NCI-H748 treated with DMSO at 0.1 percent for 48 hours (cell line): ENCODE measurements around the gene RRH.
"Not testable (repeated sequence)": the region's sequence is repeated elsewhere in the genome, so short reads cannot be mapped to it uniquely, and the experiment has no call there.

Source experiments
- DNase-seq: peaks from one replicate; lab custom pipeline; 2025; lab: John Stamatoyannopoulos, UW

Gene RRH

GRCh38 chr4:109846395-109847098 is 18.8 kb downstream of the RRH start:
- DNase-seq, result no peak

- no peak for DNase-seq
Measured at GRCh38 chr4:109847896-109848442, 20.2 kb downstream of the RRH start, which contains the start of gene LRIT3. TSS of gene LRIT3 (plus strand) at chr4:109848107. CDS start at chr4:109848202, 95 bp downstream.

- no peak for DNase-seq
Measured at GRCh38 chr4:109848501-109848900, 20.7 kb downstream of the RRH start.

- DNase-seq, result no peak
Measured at GRCh38 chr4:109850601-109851000, 22.8 kb downstream of the RRH start.

- DNase-seq, result not testable (repeated sequence)
Measured at GRCh38 chr4:109859426-109860300, 31.9 kb downstream of the RRH start.

DNA sequence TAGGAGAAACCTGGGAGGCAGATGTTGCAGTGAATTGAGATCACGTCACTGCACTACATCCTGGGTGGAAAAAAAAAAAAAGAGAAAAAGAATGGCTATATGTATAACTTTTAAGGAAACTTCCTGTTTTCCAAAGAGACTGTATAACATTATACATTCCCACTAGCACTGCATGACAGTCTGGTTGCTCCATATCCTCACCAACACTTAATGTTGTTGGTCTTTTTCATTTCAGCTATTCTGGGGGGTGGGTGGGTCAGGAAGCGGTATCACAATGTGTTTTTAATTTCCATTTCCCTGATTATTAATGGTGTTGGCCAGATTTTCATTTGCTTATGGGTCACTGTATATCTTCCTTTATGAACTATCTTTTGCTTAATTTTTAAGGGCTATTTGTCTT is 33.5 kb downstream of the RRH start:
- DNase-seq, result no peak

GRCh38 chr4:109861916-109862511 is 34.2 kb downstream of the RRH start:
- no peak for DNase-seq

DNA sequence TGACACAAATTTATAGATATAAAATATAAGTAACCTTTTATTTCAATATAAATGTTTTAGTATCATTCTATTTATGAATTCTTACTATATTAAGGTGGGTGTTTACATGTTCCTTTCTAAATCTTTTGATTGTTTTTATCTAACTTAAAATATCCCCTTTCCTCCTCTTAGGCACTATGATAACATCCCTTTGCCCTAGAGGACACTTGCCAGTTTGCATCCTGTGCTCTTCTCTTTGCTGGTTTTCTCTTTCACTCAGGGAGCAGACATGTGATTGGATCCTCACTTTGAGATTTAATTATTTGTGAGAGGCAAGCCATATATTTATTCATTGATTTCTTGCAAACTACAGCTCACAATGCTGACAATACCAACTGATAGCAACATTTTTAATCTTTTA is 36.4 kb downstream of the RRH start:
- no peak for DNase-seq

DNA sequence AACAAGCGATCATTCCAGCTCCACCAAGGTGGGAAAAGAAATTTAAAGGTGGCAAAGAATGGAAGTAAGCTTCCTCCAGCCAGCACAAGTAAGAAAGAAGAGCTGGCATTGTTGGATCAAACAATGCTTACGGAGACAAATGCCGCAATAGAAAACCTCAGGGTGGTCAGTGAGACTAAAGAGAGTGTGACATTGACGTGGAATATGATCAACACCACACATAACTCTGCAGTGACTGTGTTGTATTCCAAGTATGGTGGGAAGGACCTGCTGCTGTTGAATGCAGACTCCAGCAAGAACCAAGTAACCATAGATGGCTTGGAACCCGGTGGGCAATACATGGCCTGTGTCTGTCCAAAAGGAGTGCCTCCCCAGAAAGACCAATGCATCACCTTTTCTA is 42.3 kb downstream of the RRH start:
- no peak for DNase-seq

DNA sequence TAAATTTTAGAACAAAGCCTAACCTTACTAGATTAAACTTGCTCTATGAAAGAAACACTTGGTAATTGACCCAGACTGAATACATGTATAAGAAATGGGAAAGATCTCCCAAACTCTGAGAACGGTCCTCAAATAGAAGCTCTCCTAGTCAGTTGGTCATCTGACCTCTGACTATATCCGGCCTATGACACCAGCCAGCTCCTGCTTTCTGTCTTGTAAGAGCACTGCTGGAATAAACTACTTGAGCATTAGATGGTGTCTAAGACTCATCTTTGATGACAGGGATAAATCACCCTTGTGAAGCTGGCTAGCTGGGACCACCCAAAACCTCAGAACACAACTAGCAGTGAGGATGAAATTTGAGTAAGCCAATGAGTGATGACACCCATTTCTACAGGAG is 44.3 kb downstream of the RRH start:
- no peak for DNase-seq

DNA sequence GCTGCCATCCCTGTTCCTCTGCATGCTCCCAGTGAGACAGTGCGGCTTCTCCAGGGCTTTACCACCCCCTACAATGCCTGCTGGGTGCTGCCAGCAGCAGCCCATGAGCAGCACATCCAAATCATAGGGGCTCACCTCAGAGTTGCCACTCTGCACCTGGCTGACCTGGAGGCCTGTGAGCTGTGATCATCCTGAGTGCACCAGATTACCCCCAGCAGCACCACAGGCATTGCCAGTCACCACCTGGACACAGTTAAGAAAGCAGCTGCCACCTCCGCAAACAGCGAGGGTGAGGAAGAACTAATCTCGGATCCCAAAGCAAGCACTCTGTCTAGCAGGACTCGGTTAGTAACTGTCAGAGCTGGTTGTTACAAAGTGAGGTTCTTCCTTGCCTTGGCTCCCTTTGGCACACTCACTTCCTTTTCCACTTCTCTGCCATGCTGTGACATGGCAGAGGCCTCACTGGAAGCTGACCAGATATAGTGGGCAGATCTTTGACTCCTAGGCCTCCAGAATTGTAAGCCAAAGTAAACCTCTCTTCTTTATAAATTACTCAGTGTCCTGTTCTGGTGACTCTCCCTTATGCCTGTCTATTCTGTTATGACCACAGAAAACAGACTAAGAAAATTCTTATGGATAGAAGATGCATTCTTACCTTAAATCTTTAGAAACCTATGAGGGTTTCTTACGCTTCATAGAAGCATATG is 45.3 kb downstream of the RRH start:
- DNase-seq, result no peak

GRCh38 chr4:109873791-109874514 is 46.2 kb downstream of the RRH start:
- DNase-seq, result no peak

- DNase-seq, result no peak
Measured at GRCh38 chr4:109875106-109875505, 47.3 kb downstream of the RRH start.

DNA sequence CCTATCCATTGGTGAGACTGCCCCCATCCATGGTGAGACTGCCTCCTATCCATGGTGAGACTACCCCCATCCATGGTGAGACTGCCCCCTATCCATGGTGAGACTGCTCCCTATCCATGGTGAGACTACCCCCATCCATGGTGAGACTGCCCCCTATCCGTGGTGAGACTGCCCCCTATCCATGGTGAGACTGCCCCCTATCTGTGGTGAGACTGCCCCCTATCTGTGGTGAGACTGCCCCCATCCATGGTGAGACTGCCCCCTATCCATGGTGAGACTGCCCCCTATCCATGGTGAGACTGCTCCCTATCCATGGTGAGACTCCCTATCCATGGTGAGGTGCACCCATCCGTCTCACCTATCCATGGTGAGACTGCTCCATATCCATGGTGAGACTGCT is 47.8 kb downstream of the RRH start:
- not testable (repeated sequence) for DNase-seq

DNA sequence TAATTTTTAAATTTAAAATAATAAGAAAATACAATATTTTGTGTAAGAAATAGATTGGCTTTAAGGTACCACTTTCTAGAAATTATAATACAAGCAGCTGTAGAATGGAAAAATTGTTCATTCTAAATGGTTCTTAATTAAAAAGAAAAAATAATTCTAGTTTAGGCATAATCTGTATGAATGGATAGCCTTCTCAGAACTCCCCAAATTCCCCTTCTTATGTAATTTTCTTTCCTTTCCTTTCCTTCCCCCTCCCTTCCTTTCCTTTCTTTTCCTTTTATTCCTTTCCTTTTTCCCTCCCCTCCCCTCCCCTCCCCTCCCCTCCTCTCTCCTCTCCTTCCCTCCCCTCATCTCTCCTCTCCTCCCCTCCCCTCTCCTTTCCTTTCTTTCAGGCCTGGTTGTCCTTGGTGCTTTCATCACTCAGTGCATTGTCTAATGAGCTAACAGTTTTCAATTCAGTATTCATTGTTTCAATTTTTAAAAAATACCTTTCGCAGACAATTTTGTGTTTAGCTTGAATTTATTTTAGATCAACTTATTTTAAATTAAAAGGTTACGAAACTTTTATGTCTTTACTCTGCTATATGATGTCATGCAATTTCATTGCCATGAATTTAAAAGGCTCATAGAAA is 49.0 kb downstream of the RRH start:
- no peak for DNase-seq

- DNase-seq, result no peak
Measured at GRCh38 chr4:109877400-109877799, 49.6 kb downstream of the RRH start.

- no peak for DNase-seq
Measured at GRCh38 chr4:109878355-109878754, 50.6 kb downstream of the RRH start.

GRCh38 chr4:109879081-109879480 is 51.3 kb downstream of the RRH start:
- DNase-seq, result no peak

DNA sequence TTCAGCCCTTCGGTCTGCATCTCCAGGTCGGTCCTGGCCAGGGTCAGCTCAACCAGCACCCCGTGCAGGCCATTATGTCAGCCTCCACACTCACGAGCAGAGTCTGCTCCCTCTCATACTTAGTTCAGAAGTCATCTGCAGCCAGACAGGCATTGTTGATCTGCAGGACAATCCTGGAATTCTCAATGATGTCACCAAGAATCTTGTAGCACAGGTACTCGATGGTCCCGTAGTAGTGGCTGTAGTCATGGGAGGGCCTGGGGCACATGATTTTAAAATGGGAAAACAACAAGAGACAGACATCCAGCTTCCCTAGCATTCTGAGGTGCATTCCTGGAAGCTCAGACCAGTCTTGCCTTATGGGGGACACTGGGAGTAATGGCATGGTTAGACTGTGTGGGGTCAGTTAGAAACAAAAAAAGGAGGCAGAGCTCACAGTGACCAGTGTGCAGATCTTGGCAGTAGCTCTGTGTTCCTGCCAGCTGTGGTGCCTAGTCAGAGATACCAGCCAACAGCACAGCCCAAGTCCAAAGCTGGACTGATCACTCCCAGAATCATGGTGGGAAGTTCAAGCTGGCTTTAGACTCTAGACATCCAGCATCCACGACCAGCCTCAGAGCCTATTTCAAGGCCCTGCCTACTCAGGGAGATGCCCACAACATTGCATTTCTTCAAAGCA is 52.0 kb downstream of the RRH start:
- DNase-seq, result no peak

DNA sequence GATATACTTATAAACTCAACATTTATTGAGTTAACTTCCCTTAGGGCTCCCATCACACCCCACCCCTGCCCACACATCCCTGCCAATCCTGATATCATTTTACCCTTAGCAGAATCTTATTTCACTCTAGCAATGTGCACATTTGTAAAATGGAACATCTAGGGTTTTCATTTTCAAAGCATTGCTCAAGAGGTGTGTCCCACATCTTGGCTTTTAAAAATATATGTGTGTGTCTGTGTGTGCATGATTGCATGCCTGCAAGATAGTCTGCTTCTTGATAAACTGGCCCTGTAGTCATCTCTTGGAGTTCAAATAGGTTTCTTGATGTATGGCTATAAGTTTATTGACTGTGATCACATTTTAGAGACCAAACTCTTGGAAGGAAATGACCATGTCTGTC is 58.5 kb downstream of the RRH start:
- DNase-seq, result no peak
